Inflammatory macrophage (primary cell): ENCODE results near the gene MIPOL1.
A peak's percentile ranks its signal among the peaks of the same experiment; 100 is the strongest.
"Not testable (repeated sequence)": the region's sequence is repeated elsewhere in the genome, so short reads cannot be mapped to it uniquely, and the experiment has no call there.

Source experiments
- DNase-seq, 2 donors: peaks; one replicate each; pipeline ENCODE4 v3.0.0-alpha.2; 2020 to 2022

The MIPOL1 gene

GRCh38 chr14:37187840-37188577 is 9.7 kb upstream of the MIPOL1 start:
- DNase-seq, result not testable (repeated sequence)

- DNase-seq, result not testable (repeated sequence)
Measured at GRCh38 chr14:37189733-37190132, 8.0 kb upstream of the MIPOL1 start.

GRCh38 chr14:37194698-37195097 is 3.0 kb upstream of the MIPOL1 start:
- no peak for DNase-seq

GRCh38 chr14:37195327-37195726 is 2.4 kb upstream of the MIPOL1 start:
- no peak for DNase-seq

GRCh38 chr14:37196604-37197420 is 925 bp upstream of the MIPOL1 start:
- DNase-seq, result no peak

- DNase-seq, result no peak
Measured at GRCh38 chr14:37198273-37198598, 499 bp downstream of the MIPOL1 start.

GRCh38 chr14:37198907-37199306 is 1.2 kb downstream of the MIPOL1 start:
- no peak for DNase-seq

- DNase-seq, result no peak
Measured at GRCh38 chr14:37201724-37202123, 4.0 kb downstream of the MIPOL1 start.

- no peak for DNase-seq
Measured at GRCh38 chr14:37202265-37202664, 4.5 kb downstream of the MIPOL1 start.

- DNase-seq, result no peak
Measured at GRCh38 chr14:37202812-37203211, 5.1 kb downstream of the MIPOL1 start.

- no peak for DNase-seq
Measured at GRCh38 chr14:37203423-37203822, 5.7 kb downstream of the MIPOL1 start.

GRCh38 chr14:37205623-37206605 is 8.2 kb downstream of the MIPOL1 start:
- DNase-seq, result not testable (repeated sequence)

- DNase-seq, result not testable (repeated sequence)
Measured at GRCh38 chr14:37209617-37210016, 11.9 kb downstream of the MIPOL1 start.

- no peak for DNase-seq
Measured at GRCh38 chr14:37210448-37210847, 12.7 kb downstream of the MIPOL1 start.

- no peak for DNase-seq
Measured at GRCh38 chr14:37213016-37213415, 15.3 kb downstream of the MIPOL1 start.

- DNase-seq, result no peak
Measured at GRCh38 chr14:37215345-37215744, 17.6 kb downstream of the MIPOL1 start.

- no peak for DNase-seq
Measured at GRCh38 chr14:37221073-37221472, 23.3 kb downstream of the MIPOL1 start.

- no peak for DNase-seq
Measured at GRCh38 chr14:37223947-37224474, 26.3 kb downstream of the MIPOL1 start.

- DNase-seq, result not testable (repeated sequence)
Measured at GRCh38 chr14:37225668-37226067, 27.9 kb downstream of the MIPOL1 start.

GRCh38 chr14:37230551-37231194 is 32.9 kb downstream of the MIPOL1 start:
- peak; percentile 42 to 53 for DNase-seq

GRCh38 chr14:37232907-37233481 is 35.3 kb downstream of the MIPOL1 start:
- DNase-seq, result peak; percentile 16 to 36

GRCh38 chr14:37234222-37234621 is 36.5 kb downstream of the MIPOL1 start:
- no peak for DNase-seq
